OCI-LY7 (cell line): ENCODE data around the gene R3HDM4.

Source experiments
- CTCF ChIP-seq: fragments of 200-600 bp; sonication (generic); conservative IDR thresholded peaks from 2 replicates; pipeline ENCODE4 v1.5.1; 2014; ENCODE audit warnings: mild to moderate bottlenecking, antibody characterized with exemption, low read length, moderate library complexity, mixed read lengths
- EZH2phosphoT487 ChIP-seq: fragments of 200-600 bp; sonication (generic); IDR thresholded peaks from 2 replicates; pipeline ENCODE4 v1.6.1; 2018; ENCODE audit warnings: low read depth, borderline replicate concordance, mild to moderate bottlenecking, mixed run types, antibody characterized with exemption, low read length, moderate library complexity, mixed read lengths

GRCh38 chr19:941292-942132 lies 28.5 kb upstream of the R3HDM4 start:
- TF ChIP-seq CTCF (no peak), EZH2phosphoT487 (no peak)
